ENCODE measurements around the gene VIM.

GRCh38 chr10:17248964-17249363 is 20.9 kb downstream of the VIM start:
- TF ChIP-seq CTCF (IDR thresholded peaks at IDR 0.05) (no peak), EZH2 (IDR thresholded peaks at IDR 0.05; ENCODE audit: borderline replicate concordance, insufficient read depth, low read depth, low read length, poor library complexity, severe bottlenecking) (no peak)
